H1 (cell line): ENCODE data around the gene ITGA8. TPM values are rescaled to one million over a fixed set of nuclear protein-coding genes. Genes with fewer than 3 reads are reported as not detected.

Experiments
- CTCF ChIA-PET: fragments of 300-600 bp; sonication (Branson Sonifier 250); formaldehyde crosslinking; loops from one replicate; lab custom pipeline; 2021; ENCODE audit not compliant: partially characterized antibody; lab: Charles Lee
- POLR2A ChIA-PET: fragments of 300-600 bp; sonication (Branson Sonifier 250); formaldehyde crosslinking; loops from one replicate; lab custom pipeline; 2021; ENCODE audit warnings: inconsistent platforms; ENCODE audit not compliant: partially characterized antibody; lab: Charles Lee
- DNase-seq, 2 experiments: peaks; one replicate each; pipeline versions ENCODE4 v3.0.0 to v3.0.0-alpha.2; 2010 to 2022; ENCODE audit warnings: low spot score in 2 of 2, low read depth in 1 of 2, mixed read lengths in 1 of 2
- FAIRE-seq: peaks from 2 replicates; lab custom pipeline; 2011; peaks lifted over from hg19 to GRCh38; lab: Jason Lieb, UNC
- H2AFZ ChIP-seq: 2 replicates; pipeline ENCODE4 v1.8.1; 2012; ENCODE audit warnings: low read length, inconsistent platforms
- H2AK5ac ChIP-seq: 2 replicates; pipeline ENCODE4 v1.6.1; 2013; ENCODE audit warnings: low read depth, low read length
- H2BK120ac ChIP-seq: replicated peaks from 2 replicates; pipeline ENCODE3; 2013; ENCODE audit warnings: low read depth, low read length, inconsistent platforms
- H2BK12ac ChIP-seq: 2 replicates; pipeline ENCODE4 v1.6.1; 2013; ENCODE audit warnings: low read depth, low read length
- H2BK15ac ChIP-seq: 2 replicates; pipeline ENCODE4 v1.6.1; 2013; ENCODE audit warnings: low read length
- H2BK20ac ChIP-seq: 2 replicates; pipeline ENCODE4 v1.6.1; 2013; ENCODE audit warnings: low read length
- H2BK5ac ChIP-seq: 2 replicates; pipeline ENCODE4 v1.6.1; 2013; ENCODE audit warnings: low read depth, low read length
- H3K14ac ChIP-seq: 2 replicates; pipeline ENCODE4 v1.6.1; 2013; ENCODE audit warnings: inconsistent platforms; ENCODE audit not compliant: insufficient read length
- H3K18ac ChIP-seq: 2 replicates; pipeline ENCODE4 v1.6.1; 2013; ENCODE audit warnings: low read length; ENCODE audit errors: extremely low read depth
- H3K23ac ChIP-seq: 2 replicates; pipeline ENCODE4 v1.6.1; 2013; ENCODE audit warnings: inconsistent platforms; ENCODE audit not compliant: insufficient read length
- H3K23me2 ChIP-seq: 2 replicates; pipeline ENCODE4 v1.6.1; 2013; ENCODE audit warnings: low read depth, low read length
- H3K27ac ChIP-seq: 2 replicates; pipeline ENCODE4 v1.6.1; 2011; ENCODE audit warnings: low read depth, low read length, inconsistent platforms
- H3K27me3 ChIP-seq, 4 experiments: replicated peaks in 1 of 4; 1 replicate in 1 of 4; 2 replicates in 3 of 4; pipeline versions ENCODE4 v1.6.1 to v1.8.1; 2011 to 2013; ENCODE audit warnings: low read length in 3 of 4, mild to moderate bottlenecking in 3 of 4, inconsistent platforms in 2 of 4, mixed read lengths in 2 of 4, moderate library complexity in 1 of 4; ENCODE audit not compliant: control insufficient read depth in 3 of 4, insufficient read depth in 3 of 4; ENCODE audit errors: extremely low read depth in 1 of 4
- H3K36me3 ChIP-seq, 4 experiments: 2 replicates each; pipeline versions ENCODE4 v1.6.1 to v1.8.1; 2011 to 2013; ENCODE audit warnings: mild to moderate bottlenecking in 4 of 4, low read length in 3 of 4, moderate library complexity in 2 of 4, control low read depth in 1 of 4, inconsistent platforms in 1 of 4; ENCODE audit not compliant: insufficient read depth in 4 of 4, control insufficient read depth in 2 of 4
- H3K4ac ChIP-seq: replicated peaks from 2 replicates; pipeline ENCODE3; 2013; ENCODE audit warnings: low read length, low read depth, mixed read lengths, inconsistent platforms; ENCODE audit not compliant: insufficient read length
- H3K4me1 ChIP-seq, 4 experiments: replicated peaks in 1 of 4; 1 replicate in 1 of 4; 2 replicates in 3 of 4; pipeline versions ENCODE4 v1.6.1 to v1.8.1; 2011 to 2013; ENCODE audit warnings: low read length in 3 of 4, inconsistent platforms in 2 of 4, mixed read lengths in 1 of 4; ENCODE audit not compliant: insufficient read depth in 4 of 4, control insufficient read depth in 3 of 4
- H3K4me2 ChIP-seq, 2 experiments: 2 replicates each; pipeline versions ENCODE4 v1.6.1 to v1.8.1; 2011 to 2013; ENCODE audit warnings: low read depth in 2 of 2, low read length in 2 of 2, control low read depth in 1 of 2, inconsistent platforms in 1 of 2, mild to moderate bottlenecking in 1 of 2; ENCODE audit not compliant: insufficient read depth in 1 of 2
- H3K4me3 ChIP-seq, 4 experiments: fragments of 200-600, 300-600 bp in 1 of 4; sonication (generic), shearing (Covaris generic), sonication (Bioruptor Twin) in 1 of 4; 2 replicates each; pipeline versions ENCODE4 v1.5.1 to v1.8.1; 2011 to 2016; ENCODE audit warnings: low read length in 4 of 4, low read depth in 3 of 4, control low read depth in 2 of 4, inconsistent platforms in 2 of 4, mild to moderate bottlenecking in 2 of 4, mixed read lengths in 1 of 4, moderate library complexity in 1 of 4; ENCODE audit not compliant: insufficient read depth in 2 of 4; ENCODE audit errors: extremely low read depth in 1 of 4
- H3K56ac ChIP-seq: replicated peaks from 2 replicates; pipeline ENCODE3; 2013; ENCODE audit warnings: low read depth, mild to moderate bottlenecking, mixed read lengths, low read length, inconsistent platforms; ENCODE audit not compliant: insufficient read length
- H3K79me1 ChIP-seq: 2 replicates; pipeline ENCODE4 v1.6.1; 2013; ENCODE audit warnings: low read depth, low read length, control low read depth
- H3K79me2 ChIP-seq, 2 experiments: 2 replicates each; pipeline versions ENCODE4 v1.6.1 to v1.8.1; 2012 to 2013; ENCODE audit warnings: low read length in 2 of 2, mild to moderate bottlenecking in 2 of 2, inconsistent platforms in 1 of 2; ENCODE audit not compliant: insufficient read depth in 2 of 2, control insufficient read depth in 1 of 2
- H3K9ac ChIP-seq, 4 experiments: replicated peaks in 1 of 4; 1 replicate in 1 of 4; 2 replicates in 3 of 4; pipeline versions ENCODE4 v1.6.1 to v1.8.1; 2011 to 2013; ENCODE audit warnings: low read depth in 3 of 4, low read length in 3 of 4, control low read depth in 2 of 4, mild to moderate bottlenecking in 2 of 4, moderate library complexity in 2 of 4, inconsistent platforms in 1 of 4; ENCODE audit errors: extremely low read depth in 1 of 4
- H3K9me3 ChIP-seq, 2 experiments: 2 replicates each; pipeline versions ENCODE4 v1.6.1 to v1.8.1; 2012 to 2013; ENCODE audit warnings: mild to moderate bottlenecking in 2 of 2, moderate library complexity in 2 of 2, control low read depth in 1 of 2, inconsistent platforms in 1 of 2, low read depth in 1 of 2, low read length in 1 of 2, mixed read lengths in 1 of 2; ENCODE audit not compliant: insufficient read depth in 2 of 2
- H4K20me1 ChIP-seq, 2 experiments: replicated peaks in 1 of 2; 2 replicates each; pipeline versions ENCODE3 to v1.8.1; 2011 to 2013; ENCODE audit warnings: inconsistent platforms in 2 of 2, low read length in 2 of 2, mild to moderate bottlenecking in 1 of 2; ENCODE audit not compliant: insufficient read depth in 2 of 2, control insufficient read depth in 1 of 2
- H4K5ac ChIP-seq: 2 replicates; pipeline ENCODE4 v1.6.1; 2013; ENCODE audit warnings: low read length, low read depth, mixed read lengths, inconsistent platforms; ENCODE audit not compliant: insufficient read length
- H4K8ac ChIP-seq: 2 replicates; pipeline ENCODE4 v1.8.0; 2013; ENCODE audit warnings: mild to moderate bottlenecking, moderate library complexity, low read length, inconsistent platforms; ENCODE audit not compliant: insufficient read depth; ENCODE audit errors: extremely low read depth
- H4K91ac ChIP-seq: replicated peaks from 2 replicates; pipeline ENCODE3; 2013; ENCODE audit warnings: low read length, mixed read lengths, inconsistent platforms; ENCODE audit not compliant: insufficient read length
- ASH2L ChIP-seq: fragments of 200-600, 300-600 bp; sonication (generic); IDR thresholded peaks from one replicate; pipeline ENCODE4 v1.7.1; 2017; ENCODE audit warnings: low read length
- ATF2 ChIP-seq: IDR thresholded peaks from 2 replicates; pipeline ENCODE4 v1.6.1; 2012; ENCODE audit warnings: low read length, inconsistent platforms
- CHD1 ChIP-seq: IDR thresholded peaks from 2 replicates; pipeline ENCODE4 v1.6.1; 2012; ENCODE audit warnings: low read depth, low read length, improper control_type of control experiment
- EGR1 ChIP-seq: IDR thresholded peaks from 2 replicates; pipeline ENCODE4 v1.6.1; 2011; ENCODE audit warnings: low read depth, low read length, borderline replicate concordance
- FOSL1 ChIP-seq: IDR thresholded peaks from 2 replicates; pipeline ENCODE4 v1.6.1; 2011; ENCODE audit warnings: mild to moderate bottlenecking, low read depth, low read length, moderate library complexity; ENCODE audit not compliant: insufficient read depth
- JUND ChIP-seq: IDR thresholded peaks from 2 replicates; pipeline ENCODE4 v1.6.1; 2011; ENCODE audit warnings: mild to moderate bottlenecking, improper control_type of control experiment, low read length
- NRF1 ChIP-seq: IDR thresholded peaks from 2 replicates; pipeline ENCODE4 v1.6.1; 2011; ENCODE audit warnings: mild to moderate bottlenecking, low read depth, low read length, improper control_type of control experiment
- POLR2A ChIP-seq, 2 experiments: IDR thresholded peaks; 1 replicate in 1 of 2; 2 replicates in 1 of 2; pipeline ENCODE4 v1.6.1; 2011; ENCODE audit warnings: low read depth in 2 of 2, low read length in 2 of 2, mild to moderate bottlenecking in 2 of 2; ENCODE audit errors: control extremely low read depth in 1 of 2
- RBBP5 ChIP-seq: IDR thresholded peaks from 2 replicates; pipeline ENCODE4 v1.7.1; 2012; ENCODE audit warnings: low read depth, mild to moderate bottlenecking, inconsistent platforms, low read length, moderate library complexity, borderline replicate concordance
- RNF2 ChIP-seq: fragments of 200-900, 300-1000 bp; sonication (generic); IDR thresholded peaks from 2 replicates; pipeline ENCODE4 v1.7.1; 2016; ENCODE audit warnings: borderline replicate concordance, low read depth, mild to moderate bottlenecking, antibody characterized with exemption, low read length; ENCODE audit not compliant: poor library complexity, severe bottlenecking; ENCODE audit errors: missing control alignments
- SIX5 ChIP-seq: IDR thresholded peaks from 2 replicates; pipeline ENCODE4 v1.6.1; 2011; ENCODE audit warnings: mild to moderate bottlenecking, low read depth, low read length
- SP4 ChIP-seq: IDR thresholded peaks from 2 replicates; pipeline ENCODE4 v1.6.1; 2012; ENCODE audit warnings: low read length, inconsistent platforms
- USF2 ChIP-seq: IDR thresholded peaks from 2 replicates; pipeline ENCODE4 v1.6.1; 2011; ENCODE audit warnings: low read length, improper control_type of control experiment
- WGBS, 2 experiments: shearing (Covaris generic) in 1 of 2; methylation state at CpG; one replicate each; pipeline versions ENCODE4 v1.1.6 to v1.1.7; 2013 to 2015; ENCODE audit warnings: low lambda C conversion rate in 2 of 2, mixed read lengths in 2 of 2, inconsistent platforms in 1 of 2, low coverage in 1 of 2, missing lambda C conversion rate in 1 of 2; ENCODE audit not compliant: insufficient replicate concordance in 2 of 2, insufficient coverage in 1 of 2, insufficient read length in 1 of 2; ENCODE audit errors: extremely low coverage in 1 of 2, missing lambda C conversion rate in 1 of 2; 5-methylcytosine and 5-hydroxymethylcytosine counted together
- polyA plus RNA-seq, 7 experiments: library from polyadenylated mRNA; depleted of rRNA in 3 of 7; stranded (reverse) in 5 of 7; unstranded in 2 of 7; fragments of >200 nt in 5 of 7; fragments of 200-250 nt in 2 of 7; gene quantifications; 1 replicate in 5 of 7; 2 replicates in 1 of 7; 4 replicates in 1 of 7; pipeline versions ENCODE4 v1.2.1 to v1.2.3, GENCODE V29; 2011 to 2013; ENCODE audit warnings: missing spikeins in 2 of 7, mixed read lengths in 2 of 7
- total RNA-seq: library from RNA; stranded (reverse); fragmentation: NEBNext Ultra II Directional; extraction: Animal tissue kit (Norgen Biotek cat#: 25700); gene quantifications from 2 replicates; pipeline ENCODE4 v1.2.1, GENCODE V29; 2021

The ITGA8 gene
- total and polyA plus RNA-seq, 2 of the 8 experiments (the other 6 are each of a cell fraction or from before 2014, with no cell fraction given), result not detected

GRCh38 chr10:15543994-15544393, 175.7 kb downstream of the ITGA8 start:
- no peak overlapping the region for H2AFZ ChIP-seq
- no peak overlapping the region for H3K23ac ChIP-seq
- H2BK20ac ChIP-seq, result no peak overlapping the region
- no peaks in the 10 kb centered on the region for H3K23me2 ChIP-seq
- H3K56ac ChIP-seq, result no peak overlapping the region
- H2BK12ac ChIP-seq, result no peak overlapping the region
- no peak overlapping the region for H3K27ac ChIP-seq
- H3K4me1 ChIP-seq, result peaks cover 0 to 3% (median 0%) of the 10 kb centered on the region in 4 experiments; a peak in 1 of 7 replicates
- no peak for FAIRE-seq
- H3K9me3 ChIP-seq, result peaks cover 3% of the 10 kb centered on the region in 2 experiments; a peak in 2 of 4 replicates
- POLR2A ChIA-PET, result no interaction called here
- TF ChIP-seq FOSL1, result no peak
- TF ChIP-seq SP4, result no peak
- no peak for TF ChIP-seq POLR2A (IDR thresholded peaks at IDR 0.05; ENCODE audit: control extremely low read depth in 1 of 2, low read depth in 2 of 2, low read length in 2 of 2)
- TF ChIP-seq JUND, result no peak
- no peak for TF ChIP-seq RBBP5
- no peak for TF ChIP-seq ATF2
- TF ChIP-seq SIX5, result no peak
- no peak for TF ChIP-seq ASH2L
- no peak for TF ChIP-seq NRF1
- TF ChIP-seq EGR1, result no peak
- no peak for TF ChIP-seq RNF2
- no peak for TF ChIP-seq USF2
- TF ChIP-seq CHD1, result no peak
- H3K4me2 ChIP-seq, result no peak overlapping the region
- H3K9ac ChIP-seq, result no peak overlapping the region
- no peak overlapping the region for H4K5ac ChIP-seq
- no peak overlapping the region for H2AK5ac ChIP-seq
- H3K4me3 ChIP-seq, result no peak overlapping the region
- no peak overlapping the region for H2BK15ac ChIP-seq
- no peak overlapping the region for H3K18ac ChIP-seq
- no peak overlapping the region for H4K8ac ChIP-seq
- H3K14ac ChIP-seq, result no peak overlapping the region
- no peaks in the 10 kb centered on the region for H3K36me3 ChIP-seq
- no peaks in the 10 kb centered on the region for H3K27me3 ChIP-seq
- CTCF ChIA-PET, result no interaction called here
- WGBS, 2 experiments, result 93% methylated on average over 1 of the region's 1 CpG; no CpG with 5 or more reads in 1 of the 2 experiments
- H3K4ac ChIP-seq, result no peak overlapping the region
- H3K79me2 ChIP-seq, result no peaks in the 10 kb centered on the region
- no peak for DNase-seq
- no peaks in the 10 kb centered on the region for H4K20me1 ChIP-seq
- no peak overlapping the region for H2BK5ac ChIP-seq
- no peak overlapping the region for H4K91ac ChIP-seq
- no peak overlapping the region for H2BK120ac ChIP-seq
- H3K79me1 ChIP-seq, result no peaks in the 10 kb centered on the region
